OCI-LY3 (cell line): ENCODE measurements around the gene OPCML.

Experiments used
- H2AFZ ChIP-seq: fragments of 200-600, 300-600 bp; shearing (Covaris generic); 2 replicates; pipeline ENCODE4 v1.6.0; 2014; ENCODE audit warnings: antibody characterized with exemption, low read depth, low read length
- H3K27ac ChIP-seq: fragments of 200-600, 300-600 bp; sonication (generic); 2 replicates; pipeline ENCODE4 v1.5.1; 2014; ENCODE audit warnings: mild to moderate bottlenecking, low read length, moderate library complexity, mixed read lengths
- H3K27me3 ChIP-seq: fragments of 200-600, 300-600 bp; sonication (generic); 2 replicates; pipeline ENCODE4 v1.6.1; 2014; ENCODE audit warnings: low read depth, low read length, mixed read lengths
- H3K36me3 ChIP-seq: fragments of 200-600, 300-600 bp; sonication (generic); replicated peaks from 2 replicates; pipeline ENCODE3; 2014; ENCODE audit warnings: low read depth, low read length, mixed read lengths
- H3K4me1 ChIP-seq: fragments of 300-600, 200-600 bp; sonication (generic); 2 replicates; pipeline ENCODE4 v1.6.1; 2014; ENCODE audit warnings: low read length, mixed read lengths
- H3K4me2 ChIP-seq: fragments of 200-600, 300-600 bp; sonication (generic); 2 replicates; pipeline ENCODE4 v1.6.1; 2014; ENCODE audit warnings: low read length, mixed read lengths
- H3K4me3 ChIP-seq: fragments of 300-600, 200-600 bp; sonication (generic); 2 replicates; pipeline ENCODE4 v1.5.1; 2014; ENCODE audit warnings: antibody characterized with exemption, mild to moderate bottlenecking, low read length, moderate library complexity
- H3K79me2 ChIP-seq: fragments of 300-600, 200-600 bp; shearing (Covaris generic); 2 replicates; pipeline ENCODE4 v1.6.1; 2014; ENCODE audit warnings: mild to moderate bottlenecking, low read length, mixed read lengths
- H3K9ac ChIP-seq: fragments of 300-600, 200-600 bp; shearing (Covaris generic); 2 replicates; pipeline ENCODE4 v1.6.0; 2014; ENCODE audit warnings: mild to moderate bottlenecking, low read length, moderate library complexity
- H3K9me3 ChIP-seq: fragments of 200-600, 300-600 bp; shearing (Covaris generic); 2 replicates; pipeline ENCODE4 v1.6.1; 2014; ENCODE audit warnings: low read length, mixed read lengths; ENCODE audit not compliant: insufficient read depth
- H4K20me1 ChIP-seq: fragments of 200-600, 300-600 bp; sonication (generic); 2 replicates; pipeline ENCODE4 v1.6.1; 2016; ENCODE audit warnings: low read length, mixed read lengths; ENCODE audit not compliant: insufficient read depth
- EZH2phosphoT487 ChIP-seq: fragments of 200-600 bp; shearing (Covaris generic); IDR thresholded peaks from 2 replicates; pipeline ENCODE4 v1.6.1; 2018; ENCODE audit warnings: antibody characterized with exemption, mixed run types, low read depth
- TF ChIP-seq, protein P1 (sequence below): fragments of 200-600, 300-600 bp; sonication (generic); IDR thresholded peaks from 2 replicates; pipeline ENCODE4 v1.5.1; 2014; ENCODE audit warnings: antibody characterized with exemption, low read length, low read depth

OPCML gene

DNA sequence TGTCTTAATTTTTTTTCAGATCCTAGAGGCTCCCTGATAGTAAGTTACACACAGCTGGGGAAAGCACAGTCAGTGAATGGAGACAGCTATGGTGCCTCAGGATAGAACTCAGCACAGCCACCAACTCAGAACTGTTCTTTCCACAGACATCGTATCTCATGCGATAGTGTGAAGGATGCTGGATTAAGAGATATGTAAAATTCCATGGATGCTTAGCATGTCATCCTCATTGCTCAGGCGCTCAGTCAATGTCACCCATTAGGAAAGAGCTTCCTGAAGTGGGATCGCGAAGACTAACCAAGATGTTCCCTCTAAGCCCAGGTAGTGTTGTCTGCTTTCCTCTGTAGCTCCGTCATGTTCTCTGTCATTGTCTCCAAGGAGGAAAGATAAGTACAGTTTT is 1000.4 kb downstream of the OPCML start:
- H2AFZ ChIP-seq: no peak overlapping the region
- H3K9me3 ChIP-seq: no peaks in the 10 kb centered on the region
- H4K20me1 ChIP-seq: no peaks in the 10 kb centered on the region
- no peaks in the 10 kb centered on the region for H3K27me3 ChIP-seq
- no peaks in the 10 kb centered on the region for H3K36me3 ChIP-seq
- no peak overlapping the region for H3K4me2 ChIP-seq
- no peaks in the 10 kb centered on the region for H3K79me2 ChIP-seq
- no peaks in the 10 kb centered on the region for H3K4me1 ChIP-seq
- H3K27ac ChIP-seq: no peak overlapping the region
- TF ChIP-seq EZH2phosphoT487: no peak
- TF ChIP-seq, protein P1, sequence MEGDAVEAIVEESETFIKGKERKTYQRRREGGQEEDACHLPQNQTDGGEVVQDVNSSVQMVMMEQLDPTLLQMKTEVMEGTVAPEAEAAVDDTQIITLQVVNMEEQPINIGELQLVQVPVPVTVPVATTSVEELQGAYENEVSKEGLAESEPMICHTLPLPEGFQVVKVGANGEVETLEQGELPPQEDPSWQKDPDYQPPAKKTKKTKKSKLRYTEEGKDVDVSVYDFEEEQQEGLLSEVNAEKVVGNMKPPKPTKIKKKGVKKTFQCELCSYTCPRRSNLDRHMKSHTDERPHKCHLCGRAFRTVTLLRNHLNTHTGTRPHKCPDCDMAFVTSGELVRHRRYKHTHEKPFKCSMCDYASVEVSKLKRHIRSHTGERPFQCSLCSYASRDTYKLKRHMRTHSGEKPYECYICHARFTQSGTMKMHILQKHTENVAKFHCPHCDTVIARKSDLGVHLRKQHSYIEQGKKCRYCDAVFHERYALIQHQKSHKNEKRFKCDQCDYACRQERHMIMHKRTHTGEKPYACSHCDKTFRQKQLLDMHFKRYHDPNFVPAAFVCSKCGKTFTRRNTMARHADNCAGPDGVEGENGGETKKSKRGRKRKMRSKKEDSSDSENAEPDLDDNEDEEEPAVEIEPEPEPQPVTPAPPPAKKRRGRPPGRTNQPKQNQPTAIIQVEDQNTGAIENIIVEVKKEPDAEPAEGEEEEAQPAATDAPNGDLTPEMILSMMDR: no peak
- H3K9ac ChIP-seq: no peak overlapping the region
- no peak overlapping the region for H3K4me3 ChIP-seq

DNA sequence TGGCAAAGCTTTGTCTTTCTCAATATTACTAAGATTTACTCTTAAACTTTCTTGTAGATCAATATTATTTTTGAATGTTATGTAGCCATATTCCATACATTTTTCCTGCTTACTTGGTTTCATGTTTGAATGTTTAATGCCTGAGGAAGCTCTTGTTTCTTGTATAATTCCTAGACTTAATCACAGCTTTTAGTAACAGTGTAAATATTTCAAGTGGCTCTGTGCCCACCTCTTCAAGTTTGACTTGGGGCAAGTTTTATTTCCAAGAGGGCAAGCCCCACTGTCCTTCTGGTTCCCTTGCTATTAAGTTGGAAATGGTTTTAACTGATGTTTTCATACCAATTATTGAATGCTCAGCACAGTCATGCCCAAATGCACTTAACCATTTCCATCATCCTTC is 1004.1 kb downstream of the OPCML start:
- Histone ChIP-seq H3K4me3 (no peak overlapping the region), H3K27me3 (no peaks in the 10 kb centered on the region), H3K79me2 (no peaks in the 10 kb centered on the region), H4K20me1 (no peaks in the 10 kb centered on the region), H3K9me3 (no peaks in the 10 kb centered on the region), H3K27ac (no peak overlapping the region), H3K9ac (no peak overlapping the region), H3K4me2 (no peak overlapping the region), H2AFZ (no peak overlapping the region), H3K4me1 (no peaks in the 10 kb centered on the region), H3K36me3 (no peaks in the 10 kb centered on the region)
- TF ChIP-seq EZH2phosphoT487: no peak
- TF ChIP-seq, protein P1: no peak

DNA sequence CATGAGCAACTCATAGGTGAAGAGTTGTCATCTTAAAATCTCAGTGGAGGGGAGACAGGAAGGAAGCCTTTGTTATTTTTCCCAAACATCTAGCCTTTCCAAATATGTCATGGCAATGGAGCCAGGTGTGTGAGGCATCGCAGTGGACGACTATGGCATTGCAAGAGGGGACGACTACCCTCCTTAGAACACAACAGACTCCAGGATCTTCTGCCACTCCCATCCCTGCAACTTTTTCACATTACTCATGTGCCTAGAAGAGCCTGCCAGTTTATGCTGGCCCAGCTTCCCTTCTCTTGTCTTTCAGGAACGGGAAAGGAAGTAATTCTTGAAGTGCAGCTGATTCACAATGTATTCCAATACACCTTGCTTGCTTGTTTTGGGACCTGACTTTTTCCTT is 1008.4 kb downstream of the OPCML start:
- Histone ChIP-seq H3K9ac (no peak overlapping the region), H4K20me1 (no peaks in the 10 kb centered on the region), H3K79me2 (no peaks in the 10 kb centered on the region), H3K27me3 (no peaks in the 10 kb centered on the region), H3K4me3 (no peak overlapping the region), H2AFZ (no peak overlapping the region), H3K27ac (no peak overlapping the region), H3K4me2 (no peak overlapping the region), H3K4me1 (no peaks in the 10 kb centered on the region), H3K9me3 (no peaks in the 10 kb centered on the region), H3K36me3 (no peaks in the 10 kb centered on the region)
- TF ChIP-seq EZH2phosphoT487: no peak
- TF ChIP-seq, protein P1: no peak

DNA sequence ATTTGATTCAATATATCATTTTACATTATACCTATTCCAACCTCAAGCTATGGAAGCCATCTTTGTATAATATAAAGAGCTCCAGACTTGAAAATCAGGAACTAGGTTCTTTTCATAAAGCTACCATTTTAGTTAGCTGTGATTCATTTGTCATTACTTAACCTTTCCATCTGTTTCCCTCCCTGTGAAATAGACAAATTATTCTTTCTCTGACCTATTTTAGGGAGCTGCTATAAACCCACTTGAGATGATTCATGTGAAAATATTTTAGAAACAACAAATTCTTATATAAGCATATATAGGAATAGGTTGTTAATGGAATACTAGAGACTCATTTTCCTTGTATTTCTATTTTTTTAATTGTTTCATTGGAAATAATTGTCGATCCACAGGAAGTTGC is 1012.1 kb downstream of the OPCML start:
- Histone ChIP-seq H3K27ac (no peak overlapping the region), H3K79me2 (no peaks in the 10 kb centered on the region), H3K27me3 (no peaks in the 10 kb centered on the region), H3K4me3 (no peak overlapping the region), H4K20me1 (no peaks in the 10 kb centered on the region), H3K9me3 (no peaks in the 10 kb centered on the region), H3K4me1 (no peaks in the 10 kb centered on the region), H3K4me2 (no peak overlapping the region), H3K36me3 (no peaks in the 10 kb centered on the region), H2AFZ (no peak overlapping the region), H3K9ac (no peak overlapping the region)
- TF ChIP-seq, protein P1: no peak
- TF ChIP-seq EZH2phosphoT487: no peak
